ENCODE measurements around the gene WT1.
A peak's percentile ranks its signal among the peaks of the same experiment; 100 is the strongest.

WT1 gene

DNA sequence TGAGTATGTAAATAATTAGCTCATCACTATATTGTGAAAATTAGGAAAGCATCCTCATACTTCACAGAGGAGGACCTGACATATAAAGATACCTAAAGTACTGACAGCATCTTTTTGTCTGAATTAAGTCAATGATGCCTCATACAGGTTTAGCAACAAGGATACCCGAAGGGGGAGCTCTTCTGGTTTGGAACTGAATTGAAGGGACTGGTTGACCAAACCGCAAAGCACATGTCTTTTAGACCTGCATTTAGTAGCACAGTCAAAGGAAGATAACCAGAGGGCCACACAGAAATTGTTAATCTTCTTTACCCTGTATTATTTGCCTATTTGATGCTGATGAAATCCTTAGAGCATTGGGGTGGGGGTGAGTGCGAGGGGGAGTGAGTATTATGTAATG is 12.9 kb upstream of the WT1 start:
- H3K4me3 ChIP-seq (ENCODE audit: low read length), result no peak overlapping the region
- peak; percentile 29 for DNase-seq (ENCODE audit: low read depth)
- TF ChIP-seq, protein P1, sequence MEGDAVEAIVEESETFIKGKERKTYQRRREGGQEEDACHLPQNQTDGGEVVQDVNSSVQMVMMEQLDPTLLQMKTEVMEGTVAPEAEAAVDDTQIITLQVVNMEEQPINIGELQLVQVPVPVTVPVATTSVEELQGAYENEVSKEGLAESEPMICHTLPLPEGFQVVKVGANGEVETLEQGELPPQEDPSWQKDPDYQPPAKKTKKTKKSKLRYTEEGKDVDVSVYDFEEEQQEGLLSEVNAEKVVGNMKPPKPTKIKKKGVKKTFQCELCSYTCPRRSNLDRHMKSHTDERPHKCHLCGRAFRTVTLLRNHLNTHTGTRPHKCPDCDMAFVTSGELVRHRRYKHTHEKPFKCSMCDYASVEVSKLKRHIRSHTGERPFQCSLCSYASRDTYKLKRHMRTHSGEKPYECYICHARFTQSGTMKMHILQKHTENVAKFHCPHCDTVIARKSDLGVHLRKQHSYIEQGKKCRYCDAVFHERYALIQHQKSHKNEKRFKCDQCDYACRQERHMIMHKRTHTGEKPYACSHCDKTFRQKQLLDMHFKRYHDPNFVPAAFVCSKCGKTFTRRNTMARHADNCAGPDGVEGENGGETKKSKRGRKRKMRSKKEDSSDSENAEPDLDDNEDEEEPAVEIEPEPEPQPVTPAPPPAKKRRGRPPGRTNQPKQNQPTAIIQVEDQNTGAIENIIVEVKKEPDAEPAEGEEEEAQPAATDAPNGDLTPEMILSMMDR (IDR thresholded peaks at IDR 0.05; ENCODE audit: insufficient read depth, low read depth, low read length, missing control alignments), result peak; percentile 13

- TF ChIP-seq, protein P1 (IDR thresholded peaks at IDR 0.05; ENCODE audit: insufficient read depth, low read depth, low read length, missing control alignments), result no peak
- H3K4me3 ChIP-seq (ENCODE audit: low read length), result no peak overlapping the region
- DNase-seq (ENCODE audit: low read depth), result no peak
These were observed 11.9 kb upstream of the WT1 start for GRCh38 chr11:32447252-32447651.

DNA sequence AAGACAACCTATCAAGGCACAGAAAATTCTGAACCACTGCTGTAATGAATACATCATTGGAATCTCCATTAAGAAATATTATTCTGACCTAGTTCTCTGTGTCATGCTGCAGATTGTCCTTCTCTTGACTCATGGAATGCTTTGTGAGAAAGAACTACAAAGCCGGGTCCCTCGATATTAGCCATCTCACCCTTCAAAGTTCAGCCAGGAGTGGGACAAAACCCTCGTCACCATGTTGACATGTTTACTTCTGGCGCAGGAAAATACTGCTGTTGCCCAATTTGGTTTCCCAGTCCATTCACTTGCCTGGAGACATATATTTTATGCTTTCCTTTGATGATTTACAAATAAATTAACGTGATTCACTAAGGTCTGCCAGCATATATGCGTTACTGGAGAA is 10.9 kb upstream of the WT1 start:
- H3K4me3 ChIP-seq (ENCODE audit: low read length), result no peak overlapping the region
- no peak for DNase-seq (ENCODE audit: low read depth)
- TF ChIP-seq, protein P1 (IDR thresholded peaks at IDR 0.05; ENCODE audit: insufficient read depth, low read depth, low read length, missing control alignments), result no peak

GRCh38 chr11:32444186-32444585 is 8.8 kb upstream of the WT1 start:
- TF ChIP-seq, protein P1 (IDR thresholded peaks at IDR 0.05; ENCODE audit: insufficient read depth, low read depth, low read length, missing control alignments), result no peak
- DNase-seq (ENCODE audit: low read depth), result no peak
- H3K4me3 ChIP-seq (ENCODE audit: low read length), result no peak overlapping the region

GRCh38 chr11:32440916-32441315 is 5.6 kb upstream of the WT1 start:
- TF ChIP-seq, protein P1 (IDR thresholded peaks at IDR 0.05; ENCODE audit: insufficient read depth, low read depth, low read length, missing control alignments), result no peak

GRCh38 chr11:32440312-32440908 is 5.1 kb upstream of the WT1 start:
- no peak for DNase-seq (ENCODE audit: low read depth)
- TF ChIP-seq, protein P1 (IDR thresholded peaks at IDR 0.05; ENCODE audit: insufficient read depth, low read depth, low read length, missing control alignments), result no peak
- no peak overlapping the region for H3K4me3 ChIP-seq (ENCODE audit: low read length)

More at GRCh38 chr11:32440916-32441315, 5.6 kb upstream of the WT1 start:
- no peak overlapping the region for H3K4me3 ChIP-seq (ENCODE audit: low read length)
- no peak for DNase-seq (ENCODE audit: low read depth)

All from epithelial cell of esophagus (primary cell).